Embryonic facial prominence (tissue), 1 donor: Measurements from ENCODE around the gene MN1.

Experiments
- DNase-seq: peaks from one replicate; pipeline ENCODE4 v3.0.0-alpha.2; 2016; ENCODE audit errors: extremely low spot score

MN1 gene

DNA sequence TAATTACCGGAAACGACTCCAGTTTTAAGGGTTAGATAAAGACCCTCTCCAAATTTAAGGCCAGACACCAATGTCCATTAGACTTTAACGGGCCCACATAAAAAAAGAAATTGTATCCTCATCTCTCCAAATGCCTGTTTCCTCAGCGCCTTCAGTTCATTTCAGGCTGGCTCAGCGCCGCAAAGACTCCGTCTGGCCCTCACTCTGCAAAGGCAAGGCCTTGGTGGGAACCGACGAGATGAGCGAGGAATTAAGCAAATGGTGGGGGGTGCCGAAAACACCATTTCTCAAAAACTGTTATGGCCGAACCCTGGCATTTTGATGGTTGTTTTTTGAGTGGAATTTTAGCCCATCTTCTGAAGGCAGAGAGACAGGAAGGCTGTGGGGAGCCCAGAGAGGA lies 15.7 kb downstream of the MN1 start:
- no peak for DNase-seq

DNA sequence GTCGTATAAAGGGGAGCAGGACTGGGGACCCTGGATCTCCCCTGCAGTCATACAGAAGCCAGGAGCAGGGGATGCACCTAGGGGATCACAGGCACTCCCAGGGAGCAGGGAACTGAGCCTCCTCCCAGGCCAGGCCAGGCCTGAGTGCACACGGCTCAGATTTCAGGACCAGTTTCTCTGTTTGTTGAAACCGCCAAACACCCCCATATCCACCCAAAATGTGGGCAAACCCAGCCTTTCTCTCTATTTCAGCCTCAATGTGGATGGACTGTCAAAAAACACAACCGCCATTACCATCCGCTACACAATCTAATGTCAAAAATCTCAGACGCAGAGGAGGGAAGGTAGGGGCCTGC lies 17.5 kb downstream of the MN1 start:
- no peak for DNase-seq

DNA sequence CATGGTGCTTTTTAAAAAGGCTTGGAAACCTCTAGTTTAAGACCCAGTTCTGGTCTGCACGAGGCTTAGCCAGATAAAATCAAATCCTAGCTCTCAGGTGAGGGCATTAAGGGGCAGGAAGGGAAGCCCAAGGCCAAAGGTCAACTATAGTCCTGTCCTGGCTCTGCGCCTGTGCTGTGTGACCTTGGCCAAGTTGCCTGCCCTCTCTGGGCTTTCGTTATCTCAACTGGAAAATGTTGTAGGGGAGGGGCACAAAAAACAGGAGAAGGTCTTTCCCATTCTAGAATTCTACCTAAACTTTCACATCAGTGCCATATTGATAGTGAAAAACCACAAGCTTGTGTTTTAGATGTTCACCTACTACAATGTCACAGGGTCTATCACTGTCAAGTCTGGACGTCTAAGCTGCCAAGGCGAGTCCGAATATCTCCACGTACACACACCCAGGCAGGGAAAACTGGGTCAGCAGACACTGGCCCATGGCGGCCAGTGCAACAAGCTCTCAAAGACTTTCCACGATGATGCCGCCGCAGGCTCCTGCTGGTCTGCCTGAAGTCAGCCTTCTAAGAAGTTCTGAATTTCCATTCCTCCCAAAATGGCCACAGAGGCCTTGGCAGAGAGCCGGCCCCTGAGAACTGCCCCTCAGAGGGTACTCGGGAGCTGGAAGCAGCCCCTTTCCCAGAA lies 18.0 kb downstream of the MN1 start:
- DNase-seq: no peak

DNA sequence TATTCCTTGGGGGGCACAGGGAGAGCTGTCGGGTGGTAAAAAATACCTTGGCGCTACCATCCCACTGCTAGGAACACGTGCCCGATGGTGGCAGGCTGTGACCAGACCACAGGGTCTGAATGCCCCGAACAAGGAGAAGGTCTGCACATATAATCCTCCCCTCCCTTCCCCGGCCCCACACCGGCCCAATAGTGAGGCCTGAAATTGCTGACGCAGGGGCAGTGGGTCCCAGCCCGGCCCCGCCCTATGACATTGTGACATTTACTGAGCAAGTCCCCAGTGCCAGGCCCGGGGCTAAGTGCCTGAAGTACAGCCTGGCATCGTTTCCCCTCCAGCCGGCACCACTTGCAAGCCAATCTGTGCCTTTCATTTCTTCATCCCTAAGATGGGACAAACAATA lies 19.5 kb downstream of the MN1 start:
- no peak for DNase-seq

DNA sequence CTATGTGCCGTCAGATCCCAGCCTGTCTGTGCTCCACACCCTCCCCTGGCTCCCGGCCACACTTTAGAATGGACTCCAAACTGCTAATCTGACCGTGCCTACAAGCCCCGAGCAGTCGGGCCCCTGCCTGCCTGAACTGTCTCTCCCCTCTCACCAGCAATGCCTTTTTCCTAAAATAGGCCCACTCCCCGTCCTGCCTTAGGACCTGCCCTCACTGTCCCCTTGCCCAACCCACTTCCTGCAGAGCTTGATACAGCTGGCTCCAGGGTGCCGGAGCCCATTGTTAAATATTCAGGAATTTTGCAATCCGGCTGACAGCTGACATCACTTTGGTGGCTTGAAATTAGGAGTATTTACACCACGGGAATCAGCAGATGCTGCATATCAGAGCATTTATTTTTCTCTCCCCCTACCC lies 21.4 kb downstream of the MN1 start:
- DNase-seq: no peak

DNA sequence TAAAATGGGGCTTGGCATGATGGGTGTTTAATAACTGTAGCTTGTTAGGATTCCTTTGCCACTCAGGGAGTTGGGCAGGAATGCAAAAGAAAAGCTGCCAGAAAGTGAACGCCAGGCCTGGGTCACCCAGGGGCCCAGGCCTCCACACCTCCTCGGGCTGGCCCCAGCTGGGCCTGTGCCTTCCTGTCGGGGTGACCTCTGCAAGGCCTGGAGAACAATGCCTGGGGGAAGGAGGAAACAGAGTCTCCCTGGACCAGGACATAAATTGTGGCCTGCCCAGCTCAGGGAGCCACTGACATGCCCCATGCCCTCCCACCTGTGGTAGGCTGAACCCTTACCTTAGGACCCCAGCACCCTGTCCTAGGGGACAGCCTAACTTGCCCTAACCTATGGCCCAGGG lies 21.9 kb downstream of the MN1 start:
- DNase-seq: no peak

DNA sequence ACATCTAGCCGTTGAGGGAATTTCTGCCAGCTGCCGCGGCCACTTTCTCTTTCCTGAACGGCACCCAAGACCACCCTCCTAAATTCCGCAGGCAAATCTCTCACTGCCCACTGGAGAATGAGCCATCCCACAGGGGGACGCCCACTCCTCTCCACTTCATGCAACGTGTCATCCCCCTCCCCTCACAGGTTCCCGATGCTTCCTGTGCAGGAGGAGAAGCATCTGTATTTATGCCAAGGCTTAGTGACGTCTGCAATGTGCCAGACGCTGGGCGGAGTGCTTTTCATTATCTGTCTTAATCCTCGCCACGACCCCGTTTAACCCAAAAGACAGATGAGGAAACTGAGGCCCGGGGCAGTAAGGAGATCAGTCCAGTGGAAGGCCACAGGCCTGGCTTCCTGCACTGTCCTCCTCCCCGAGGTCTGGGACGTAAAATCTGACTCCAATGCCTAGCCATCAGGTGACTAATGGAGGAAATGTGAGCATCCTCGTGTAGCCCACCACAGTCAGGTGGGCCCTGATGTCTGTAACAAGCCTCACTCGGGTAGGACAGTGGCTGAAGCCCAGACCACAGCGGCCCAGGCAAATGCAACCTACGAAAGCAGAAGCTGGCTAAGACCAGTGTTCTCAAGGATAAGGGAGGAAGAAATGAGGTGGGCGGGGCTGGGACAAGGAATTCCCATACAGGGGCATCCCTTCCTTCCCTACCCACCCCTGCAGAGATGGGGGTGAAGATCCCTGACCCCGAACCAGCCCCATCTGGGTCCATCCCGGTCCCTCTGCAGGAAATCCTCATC lies 23.1 kb downstream of the MN1 start:
- DNase-seq: no peak

DNA sequence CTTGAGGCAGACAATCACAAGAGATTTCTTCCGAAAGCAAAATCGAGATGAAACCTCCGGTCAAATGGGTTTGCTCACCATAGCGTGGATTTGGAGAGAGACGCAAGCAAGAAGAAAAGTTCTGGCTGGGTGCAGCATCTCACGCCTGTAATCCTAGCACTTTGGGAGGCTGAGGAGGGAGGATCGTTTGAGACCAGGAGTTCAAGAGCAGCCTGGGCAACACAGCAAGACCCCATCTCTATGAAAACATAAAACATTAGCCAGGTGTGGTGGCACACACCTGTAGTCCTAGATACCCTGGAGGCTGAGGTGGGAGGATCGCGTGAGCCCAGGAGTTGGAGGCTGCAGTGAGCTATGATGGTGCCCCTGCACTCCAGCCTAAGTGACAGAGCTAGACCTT lies 24.4 kb downstream of the MN1 start:
- no peak for DNase-seq

DNA sequence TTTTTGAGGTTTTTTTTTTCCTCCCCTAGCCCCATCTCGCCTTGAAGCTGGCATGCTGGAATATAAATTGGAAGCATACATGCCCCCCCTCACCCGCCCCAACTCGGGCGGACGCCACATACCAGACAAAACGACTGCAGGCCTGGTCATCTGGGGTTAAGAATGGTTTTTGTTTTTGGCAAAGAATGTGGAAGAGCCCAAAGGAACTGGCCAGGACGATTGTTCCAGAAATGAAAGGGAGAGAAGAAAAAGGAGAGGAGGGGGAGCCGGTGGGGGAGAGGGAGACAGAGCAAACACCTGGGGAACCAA lies 25.0 kb downstream of the MN1 start:
- DNase-seq: no peak

DNA sequence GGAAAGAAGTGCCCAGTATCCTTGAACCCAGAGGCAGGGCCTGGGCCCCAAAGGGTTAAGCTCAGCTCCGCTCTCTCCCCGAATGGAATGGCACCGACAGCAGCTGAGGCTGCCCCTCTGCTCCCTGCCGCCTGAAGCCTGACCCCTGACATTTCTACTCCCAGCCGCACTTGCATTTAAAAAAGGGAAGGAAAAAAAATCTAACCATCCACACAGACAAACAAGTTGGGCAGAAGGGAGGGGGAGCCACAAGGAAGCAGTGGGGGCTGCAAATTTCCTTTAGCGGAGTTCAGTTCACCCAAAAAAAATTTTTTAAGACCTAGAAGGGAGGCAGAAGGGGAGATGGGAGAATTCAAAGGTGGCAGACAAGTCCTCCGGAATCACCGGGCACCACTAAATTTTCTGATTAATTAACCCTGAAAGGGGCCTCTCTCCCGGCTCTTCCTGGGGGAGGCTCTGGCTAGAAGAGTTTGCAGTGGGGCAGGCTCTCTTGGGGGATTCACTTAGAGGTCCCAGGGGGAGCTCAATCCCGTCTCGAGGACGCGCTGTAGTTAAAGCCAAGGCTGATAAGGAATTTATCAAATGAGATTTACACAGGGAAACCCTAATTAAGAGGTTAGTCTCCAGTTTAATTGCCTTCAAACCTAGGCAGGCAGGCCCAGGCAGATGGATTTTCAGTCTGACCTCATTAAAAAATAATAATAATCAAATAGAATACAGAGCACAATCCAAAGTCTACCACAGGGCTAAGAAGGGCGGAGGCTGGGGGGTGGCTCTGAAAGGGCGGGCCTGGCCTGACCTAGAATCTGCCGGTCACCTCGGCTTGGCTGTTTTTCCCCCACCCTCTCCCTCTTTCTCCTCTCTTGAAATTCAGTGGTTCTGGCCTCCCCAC lies 25.6 kb downstream of the MN1 start:
- no peak for DNase-seq

DNA sequence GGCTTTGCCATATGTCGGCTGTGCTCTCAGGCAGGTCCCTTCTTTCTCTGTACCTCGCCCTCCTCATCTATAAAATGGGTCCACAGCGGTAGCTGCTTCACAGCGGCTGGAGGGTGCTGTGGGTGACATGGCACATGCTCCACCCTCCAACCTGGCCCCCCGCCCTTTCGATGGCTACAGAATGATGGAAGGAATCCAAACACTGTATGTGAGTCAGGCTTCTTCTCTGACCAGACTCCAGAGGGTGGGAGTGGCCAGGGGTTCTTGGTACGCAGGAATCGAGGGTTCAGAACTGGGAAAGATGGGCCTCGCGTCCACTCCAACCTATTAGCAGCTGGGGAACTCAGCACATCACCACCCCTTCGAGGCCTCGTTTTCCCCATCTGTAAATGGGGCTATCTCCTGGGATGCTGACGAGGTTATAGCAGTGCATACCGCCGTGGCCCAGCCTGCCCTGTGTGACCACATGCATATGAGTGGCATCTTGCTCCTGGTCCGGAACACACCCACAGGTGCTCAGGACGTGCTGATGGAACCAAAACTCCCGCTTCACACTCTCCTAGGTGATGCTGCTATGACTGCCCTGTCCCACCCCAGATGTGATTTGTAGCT lies 26.4 kb downstream of the MN1 start:
- DNase-seq: no peak

DNA sequence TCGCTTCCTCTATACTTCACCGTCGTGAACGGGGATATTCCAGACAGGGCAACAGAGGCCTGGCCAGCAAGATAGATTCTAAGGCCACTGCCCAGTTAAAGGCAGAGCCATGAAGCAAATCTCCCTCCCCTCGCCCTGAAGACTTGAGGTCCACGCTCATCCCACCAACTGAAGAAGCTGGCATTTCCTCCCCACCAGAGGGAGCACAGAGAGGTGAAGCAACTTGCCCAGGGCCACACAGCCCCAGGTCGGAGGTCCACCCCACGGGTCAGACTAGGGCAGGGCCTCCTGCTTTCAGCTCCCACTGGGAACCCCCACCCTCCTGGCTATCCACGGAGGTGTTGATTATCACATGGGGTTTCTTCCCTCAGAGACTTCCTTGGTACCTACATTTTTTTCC lies 27.4 kb downstream of the MN1 start:
- DNase-seq: no peak

DNA sequence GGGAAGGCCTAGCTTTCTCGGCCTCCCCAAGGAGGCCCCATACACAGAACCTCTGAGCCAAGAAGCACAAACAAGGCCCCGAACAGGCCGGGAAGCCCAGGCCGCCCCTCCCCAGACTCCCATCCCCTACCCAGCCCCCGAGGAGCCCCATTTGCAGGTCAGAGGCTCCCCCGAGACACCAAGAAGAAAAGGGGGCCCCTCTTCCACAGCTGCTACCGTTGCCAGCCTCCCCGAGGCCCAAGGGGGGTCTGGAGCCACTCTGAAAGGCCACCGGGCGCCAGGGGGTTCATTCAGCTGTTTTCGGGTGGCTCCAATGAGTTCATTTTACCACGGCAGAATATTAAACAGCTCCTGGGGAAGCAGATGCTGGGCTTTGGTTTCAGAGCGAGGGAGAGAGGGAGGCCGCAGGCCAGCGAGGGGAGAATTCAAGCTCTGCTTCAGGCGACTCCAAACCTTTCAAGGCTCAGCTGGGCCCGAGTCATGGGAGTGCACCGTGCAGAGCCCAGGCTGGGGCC lies 28.5 kb downstream of the MN1 start:
- DNase-seq: no peak

DNA sequence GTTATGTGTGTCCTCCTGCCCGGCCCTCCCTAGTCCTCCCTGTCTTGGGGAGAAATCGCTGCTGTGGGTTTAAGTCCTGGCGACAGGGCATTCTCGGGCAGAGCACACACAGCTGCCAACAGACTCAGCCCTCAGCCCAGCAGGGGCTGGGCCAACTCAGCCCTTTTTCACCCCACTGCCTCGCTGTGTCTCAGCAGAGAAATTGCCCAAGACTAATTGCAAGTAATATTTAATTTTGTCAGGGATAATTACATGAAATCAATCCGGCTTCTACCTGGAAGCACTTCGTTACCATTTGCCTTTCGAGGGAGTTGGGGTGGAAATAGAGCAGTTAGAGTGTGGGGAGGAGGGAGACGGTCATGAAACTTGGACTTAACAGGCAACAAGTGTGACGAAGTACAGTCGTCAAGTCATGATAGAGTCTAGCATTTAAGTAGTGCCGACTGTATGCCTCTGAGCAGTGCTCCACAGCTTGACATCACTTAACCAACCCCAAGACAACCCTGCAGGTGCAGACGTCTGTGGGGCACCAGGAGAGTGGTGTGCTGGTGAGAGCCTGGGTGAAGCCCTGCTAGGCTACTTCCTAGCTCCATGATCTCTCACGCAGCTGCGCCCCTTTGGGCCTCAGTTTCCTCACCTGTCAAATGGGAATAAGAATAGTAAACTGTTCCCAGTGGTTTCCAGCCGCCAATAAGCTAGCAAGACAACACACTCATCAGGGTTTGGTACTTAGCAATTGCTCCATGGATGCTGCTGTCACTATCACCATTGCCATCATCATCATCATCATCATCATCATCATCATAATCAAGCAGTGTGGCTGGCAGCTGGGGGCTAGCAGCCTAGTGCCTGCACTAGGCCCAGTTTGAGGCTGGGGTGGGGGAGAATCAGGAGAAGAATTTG lies 29.2 kb downstream of the MN1 start:
- no peak for DNase-seq

DNA sequence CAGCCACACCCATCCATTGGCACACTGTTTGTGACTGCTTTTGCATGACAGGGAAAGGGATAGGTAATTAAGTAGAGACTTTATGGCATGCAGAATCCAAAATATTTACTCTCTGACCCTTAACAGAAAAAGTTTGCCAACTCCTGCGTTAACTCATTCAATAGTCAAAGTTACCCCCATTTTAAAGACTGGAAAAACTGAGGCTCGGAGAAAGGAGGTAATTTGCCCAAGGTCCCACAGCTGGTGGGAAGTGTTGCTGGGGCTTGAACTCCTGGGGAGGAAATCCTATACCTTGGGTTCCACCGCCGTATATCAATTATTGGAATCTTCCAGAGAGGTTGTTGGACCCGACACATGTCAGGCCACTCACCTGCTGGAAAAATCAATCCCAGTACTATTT lies 29.9 kb downstream of the MN1 start:
- no peak for DNase-seq

DNA sequence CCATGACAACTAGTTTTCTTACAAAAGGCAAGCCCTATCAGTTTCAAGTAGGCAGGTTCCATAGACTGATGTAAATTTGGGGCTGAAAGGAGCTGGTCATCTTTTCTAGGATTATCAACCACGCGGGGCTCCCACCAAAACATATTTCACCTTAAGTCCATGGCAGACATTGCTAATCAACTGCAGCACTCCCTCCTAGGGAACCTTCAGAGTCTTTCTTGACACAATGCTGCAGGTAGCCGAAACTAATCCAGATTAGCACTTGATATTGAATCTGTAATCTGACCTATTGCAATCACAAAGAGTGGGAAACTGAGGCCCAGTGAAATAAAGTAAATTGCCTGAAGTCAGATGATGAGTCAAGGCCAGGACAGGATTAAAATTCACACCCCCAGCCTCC lies 32.5 kb downstream of the MN1 start:
- DNase-seq: no peak

DNA sequence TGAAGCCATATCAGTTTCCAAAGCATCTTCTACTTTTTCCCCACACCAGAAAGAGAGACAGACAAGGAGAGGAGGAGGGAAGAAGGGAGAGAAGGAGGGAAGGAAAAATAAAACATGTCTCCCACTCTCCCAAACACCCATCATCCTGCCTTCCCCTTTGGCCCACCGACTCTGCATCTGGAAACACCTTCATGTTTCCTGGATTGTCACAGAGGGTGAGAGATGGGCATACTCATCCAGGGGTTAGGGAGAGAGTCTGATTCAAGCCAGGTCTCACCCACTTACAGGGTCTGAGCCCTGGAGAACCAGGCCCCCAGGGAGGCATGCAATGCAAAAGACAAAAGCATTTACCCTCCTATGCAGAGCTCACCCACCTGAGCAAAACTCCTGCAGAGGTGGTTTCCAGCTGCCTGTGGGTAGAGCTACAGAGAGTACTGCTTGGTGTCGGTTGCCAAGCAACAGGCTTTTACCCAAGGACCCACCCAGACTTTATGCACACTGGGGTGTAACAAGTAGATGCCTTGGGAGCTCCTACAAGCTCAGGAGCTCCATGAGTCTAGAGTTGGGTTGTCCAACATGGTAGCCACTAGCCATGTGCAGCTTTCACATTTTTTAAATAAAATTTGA lies 33.4 kb downstream of the MN1 start:
- DNase-seq: no peak

DNA sequence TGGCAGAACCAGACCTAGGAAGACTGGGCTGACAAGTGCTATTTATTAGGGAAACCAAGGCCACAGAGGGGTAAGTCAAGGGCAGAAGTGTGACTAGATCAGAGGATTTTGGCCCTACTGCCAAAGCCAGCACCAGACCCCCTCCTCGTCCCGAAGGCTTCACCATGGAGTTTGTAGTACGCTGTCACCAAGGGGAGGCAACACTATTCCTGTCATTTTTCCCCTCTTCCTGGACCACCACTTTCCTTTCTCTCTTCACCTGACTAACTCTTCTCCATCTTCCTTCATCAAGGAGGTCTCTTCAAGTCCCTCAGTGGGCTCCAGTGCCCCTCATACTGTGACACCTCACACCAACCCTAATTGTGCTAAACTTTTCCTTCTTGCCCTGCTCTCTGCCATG lies 34.9 kb downstream of the MN1 start:
- DNase-seq: no peak

DNA sequence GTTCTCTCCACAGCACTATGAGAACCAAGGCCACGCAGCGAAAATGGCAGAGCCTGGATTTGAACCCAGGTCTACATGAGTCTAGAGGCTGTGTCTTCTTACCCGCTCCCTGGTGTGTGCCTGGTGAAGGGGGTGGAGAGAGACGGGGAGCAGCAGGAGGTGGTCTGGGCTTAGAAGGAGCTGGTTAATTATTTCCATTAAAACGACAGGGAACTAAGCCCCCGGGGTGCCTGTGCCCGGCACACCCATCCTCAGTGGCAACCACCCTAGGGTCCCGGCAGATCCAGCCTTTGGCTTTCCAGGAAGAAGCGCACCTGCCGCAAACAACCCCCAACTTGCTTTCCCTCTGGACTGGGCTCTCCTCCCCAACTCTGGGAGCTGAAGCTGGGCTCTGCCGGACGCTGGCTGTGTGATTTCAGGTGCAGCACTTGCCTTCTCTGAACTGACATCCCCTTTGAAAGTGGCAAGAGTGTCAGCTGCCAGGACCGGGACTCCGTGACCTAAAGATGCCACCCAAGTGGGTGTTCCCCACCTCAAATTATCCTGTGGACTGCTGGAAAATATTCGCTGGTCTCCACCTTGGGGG lies 35.8 kb downstream of the MN1 start:
- DNase-seq: no peak

DNA sequence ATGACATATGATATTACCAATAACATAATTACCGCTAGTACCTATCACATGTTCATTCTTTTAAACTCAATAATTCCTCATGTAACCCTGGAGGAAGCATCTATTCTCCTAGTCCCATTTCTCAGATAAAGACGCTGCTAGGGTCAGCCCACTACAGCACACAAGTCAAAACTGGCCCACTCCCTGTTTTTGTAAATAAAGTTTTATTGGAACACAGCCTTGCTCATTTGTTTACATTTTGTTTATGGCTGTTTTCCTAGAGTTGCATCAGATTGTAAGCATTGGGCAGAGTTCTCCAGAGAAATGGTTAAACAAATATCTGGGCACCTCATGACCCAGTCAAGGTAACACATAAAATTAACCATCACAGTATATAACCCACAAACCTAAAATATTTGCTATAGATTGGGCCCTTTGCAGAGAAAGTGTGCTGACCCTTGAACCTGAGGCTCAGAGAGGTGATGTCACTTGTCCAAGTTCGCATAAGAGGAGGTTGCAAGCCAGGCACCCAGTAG lies 36.8 kb downstream of the MN1 start:
- no peak for DNase-seq
